HG02798 (cell line): ENCODE data around the gene R3HDM1.
"Not testable (repeated sequence)": the region's sequence is repeated elsewhere in the genome, so short reads cannot be mapped to it uniquely, and the experiment has no call there.

Source experiments
- ATAC-seq: cut with Tn5 transposase; IDR thresholded peaks from one replicate; pipeline ENCODE4 v1.9.1; 2021; ENCODE audit warnings: mild to moderate bottlenecking; ENCODE audit not compliant: unreplicated experiment, poor library complexity

R3HDM1 gene

DNA sequence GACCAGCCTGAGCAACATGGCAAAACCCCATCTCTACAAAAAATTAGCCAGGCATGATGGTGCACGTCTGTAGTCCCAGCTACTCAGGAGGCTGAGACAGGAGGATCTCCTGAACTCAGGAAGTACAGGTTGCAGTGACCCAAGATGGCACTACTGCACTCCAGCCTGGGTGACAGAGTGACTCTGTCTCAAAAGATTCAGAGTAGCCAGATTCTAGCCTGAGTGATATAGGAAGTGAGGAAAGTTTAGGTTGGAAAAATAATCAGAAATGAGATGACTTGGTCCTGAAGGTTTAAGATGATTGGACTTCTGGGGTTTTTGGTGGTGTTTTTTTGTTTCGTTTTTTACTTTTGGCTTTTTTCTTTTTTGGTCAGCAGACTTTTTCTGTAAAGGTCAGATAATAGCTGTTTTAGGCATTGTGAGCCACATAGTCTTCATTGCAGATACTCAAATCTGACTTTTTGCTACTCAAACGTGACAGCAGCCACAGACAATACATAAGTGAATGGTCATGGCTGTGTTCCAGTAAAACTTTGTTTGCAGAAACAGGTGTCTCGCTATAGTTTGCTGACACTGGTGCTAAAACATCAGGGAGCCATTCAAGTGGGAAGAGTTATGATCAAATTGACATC is 106.3 kb downstream of the R3HDM1 start:
- ATAC-seq: peak; percentile 73

DNA sequence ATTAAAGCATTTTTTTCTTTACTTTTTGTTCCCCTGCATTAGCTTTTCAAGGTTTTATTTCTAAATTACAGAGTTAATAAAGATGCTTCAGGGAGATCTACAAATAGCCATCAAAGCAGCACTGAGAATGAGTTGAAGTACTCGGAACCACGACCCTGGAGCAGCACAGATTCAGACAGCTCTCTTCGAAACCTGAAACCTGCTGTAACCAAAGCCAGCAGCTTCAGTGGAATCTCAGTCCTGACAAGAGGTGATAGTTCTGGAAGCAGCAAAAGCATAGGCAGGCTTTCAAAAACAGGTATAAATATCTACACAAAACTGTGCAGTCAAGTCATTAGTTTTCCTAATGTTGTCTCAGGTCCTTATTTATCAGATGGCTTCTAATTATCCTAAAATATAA is 107.5 kb downstream of the R3HDM1 start:
- ATAC-seq: no peak

DNA sequence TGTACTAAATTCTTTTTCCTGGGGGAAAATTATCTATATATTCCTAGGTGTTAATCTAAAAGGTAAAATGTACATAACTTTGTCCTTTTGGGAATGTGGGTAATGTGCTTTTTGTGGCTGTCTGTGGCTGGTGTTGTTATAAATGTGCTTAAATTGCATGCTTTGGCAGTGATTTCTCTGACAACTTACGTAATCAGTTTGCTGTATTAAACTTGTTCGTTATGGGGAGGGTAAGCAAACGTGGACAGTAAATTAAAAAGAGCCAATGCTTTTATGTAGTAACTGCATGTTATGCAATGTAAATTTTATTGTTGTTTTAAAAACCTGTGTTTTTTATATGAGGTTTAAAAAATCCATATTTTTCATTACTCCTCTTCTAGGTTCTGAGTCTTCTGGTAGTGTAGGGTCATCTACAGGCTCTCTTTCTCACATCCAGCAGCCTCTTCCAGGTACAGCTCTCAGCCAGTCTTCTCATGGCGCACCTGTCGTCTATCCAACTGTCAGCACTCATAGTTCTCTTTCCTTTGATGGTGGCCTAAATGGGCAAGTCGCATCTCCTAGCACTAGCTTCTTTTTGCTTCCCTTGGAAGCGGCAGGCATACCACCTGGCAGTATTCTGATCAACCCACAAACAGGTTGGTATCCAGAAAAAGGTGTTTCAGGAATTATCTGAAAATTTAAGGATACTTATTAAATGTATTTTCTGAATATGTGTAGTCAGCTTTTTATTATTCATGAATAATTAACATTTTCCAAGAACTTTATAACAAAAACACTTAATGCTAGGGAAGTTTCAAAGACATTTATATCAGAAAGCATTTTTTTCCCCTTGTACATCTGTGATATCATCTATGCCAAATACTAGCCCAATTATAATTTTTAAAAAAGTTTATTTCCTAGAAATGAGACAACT is 110.1 kb downstream of the R3HDM1 start:
- ATAC-seq: no peak

DNA sequence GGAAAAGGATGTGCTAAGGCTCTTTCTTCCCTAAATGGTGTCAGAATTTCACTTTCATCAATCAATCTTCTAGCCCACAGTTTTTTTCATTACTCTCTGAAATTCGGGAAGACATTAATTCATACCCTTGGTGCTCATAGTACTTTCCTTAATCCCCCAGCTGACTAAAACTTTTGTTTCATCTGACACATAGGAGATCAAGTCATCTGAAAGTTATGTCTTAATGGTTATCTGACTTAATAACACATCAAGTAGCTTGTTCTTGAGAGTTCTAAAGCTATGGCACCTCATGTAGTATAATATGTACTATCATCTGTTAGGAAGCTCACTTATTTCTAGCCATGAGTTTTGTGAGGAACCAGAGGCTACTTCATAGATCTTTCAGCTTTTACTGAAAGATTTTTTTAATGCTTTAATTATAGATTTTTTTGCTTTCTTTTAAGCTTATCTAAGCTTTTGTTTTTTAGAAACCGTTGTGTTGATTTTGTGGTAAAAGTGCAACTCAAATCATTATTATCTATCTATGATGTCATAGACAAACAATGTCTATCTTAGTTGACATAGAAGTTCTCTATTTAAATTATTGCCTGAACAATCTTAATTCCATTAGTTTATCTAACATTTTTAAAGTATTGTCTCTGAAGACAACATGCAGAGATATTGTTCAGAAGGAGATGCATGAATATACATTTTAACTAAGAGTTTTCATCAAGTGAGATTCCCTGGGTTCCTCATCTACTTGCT is 116.7 kb downstream of the R3HDM1 start:
- no peak for ATAC-seq

DNA sequence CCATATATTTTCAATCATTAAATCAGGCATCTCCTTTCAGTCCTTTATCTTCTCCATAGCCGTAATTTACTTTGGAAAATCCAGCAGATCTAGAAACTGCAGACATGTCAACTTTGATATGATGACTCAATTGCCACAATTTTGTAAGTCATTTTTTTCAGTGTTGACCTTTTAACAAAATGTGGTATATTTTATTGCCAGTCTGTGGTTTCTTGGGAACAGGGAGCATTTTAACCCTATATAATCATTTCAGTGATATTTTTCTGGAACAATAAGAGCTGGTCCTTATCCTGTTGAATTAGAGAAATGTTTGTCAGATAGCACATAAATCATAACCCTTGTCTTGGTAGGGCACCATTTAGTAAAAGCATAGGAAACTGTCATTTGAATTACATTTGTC is 119.4 kb downstream of the R3HDM1 start:
- no peak for ATAC-seq

DNA sequence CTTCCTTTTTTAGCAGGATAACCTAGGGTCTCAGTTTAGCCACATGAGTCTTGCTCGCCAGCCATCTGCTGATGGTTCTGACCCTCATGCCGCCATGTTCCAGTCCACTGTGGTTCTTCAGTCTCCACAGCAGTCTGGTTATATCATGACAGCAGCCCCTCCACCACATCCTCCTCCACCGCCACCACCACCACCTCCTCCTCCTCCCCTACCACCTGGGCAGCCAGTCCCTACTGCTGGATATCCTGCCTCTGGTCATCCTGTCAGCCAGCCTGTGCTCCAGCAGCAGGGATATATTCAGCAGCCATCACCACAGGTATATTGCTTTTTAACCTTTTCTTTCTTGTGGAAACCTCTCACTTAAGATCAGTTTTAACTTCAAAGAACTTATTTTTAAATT is 120.4 kb downstream of the R3HDM1 start:
- no peak for ATAC-seq

DNA sequence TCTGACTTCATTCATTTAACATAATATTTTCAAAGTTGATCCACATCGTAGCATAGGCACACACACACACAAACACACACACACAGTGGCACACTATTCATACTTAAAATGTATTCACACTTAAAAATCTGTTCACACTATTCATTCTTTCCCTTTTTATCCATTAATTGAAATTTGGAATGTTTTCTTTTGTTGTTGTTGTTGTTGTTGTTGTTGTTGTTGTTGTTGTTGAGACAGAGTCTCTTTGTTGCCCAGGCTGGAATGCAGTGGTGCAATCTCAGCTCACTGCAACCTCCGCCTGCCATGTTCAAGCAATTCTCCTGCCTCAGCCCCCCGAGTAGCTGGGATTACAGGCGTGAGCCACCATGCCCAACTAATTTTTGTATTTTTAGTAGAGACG is 123.0 kb downstream of the R3HDM1 start:
- ATAC-seq: not testable (repeated sequence)

DNA sequence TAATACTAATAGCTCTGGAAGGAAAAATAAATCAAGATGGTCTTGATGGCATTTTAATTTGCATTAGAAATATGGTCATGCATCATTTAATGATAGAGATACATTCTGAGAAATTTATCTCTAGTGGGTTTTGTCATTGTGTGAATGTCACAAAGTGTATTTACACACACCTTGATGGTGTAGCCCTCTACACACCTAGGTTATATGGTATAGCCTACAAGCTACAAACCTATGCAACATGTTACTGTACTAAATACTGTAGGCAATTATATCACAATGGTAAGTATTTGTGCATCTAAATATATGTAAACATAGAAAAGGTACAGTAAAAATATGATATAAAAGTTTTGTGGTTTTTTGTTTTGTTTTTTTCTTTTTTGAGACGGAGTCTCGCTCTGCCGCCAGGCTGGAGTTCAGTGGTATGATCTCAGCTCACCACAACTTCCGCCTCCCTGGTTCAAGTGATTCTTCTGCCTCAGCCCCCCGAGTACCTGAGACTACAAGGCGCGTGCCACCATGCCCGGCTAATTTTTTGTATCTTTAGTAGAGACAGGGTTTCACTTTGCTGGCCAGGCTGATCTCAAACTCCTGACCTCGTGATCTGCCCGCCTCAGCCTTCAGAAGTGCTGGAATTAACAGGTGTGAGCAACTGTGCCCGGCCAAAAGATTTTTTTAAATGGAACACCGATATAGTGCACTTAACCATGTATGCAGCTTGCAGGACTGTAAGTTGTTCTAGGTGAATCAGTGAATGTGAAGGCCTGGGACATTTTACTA is 126.7 kb downstream of the R3HDM1 start:
- ATAC-seq: no peak

DNA sequence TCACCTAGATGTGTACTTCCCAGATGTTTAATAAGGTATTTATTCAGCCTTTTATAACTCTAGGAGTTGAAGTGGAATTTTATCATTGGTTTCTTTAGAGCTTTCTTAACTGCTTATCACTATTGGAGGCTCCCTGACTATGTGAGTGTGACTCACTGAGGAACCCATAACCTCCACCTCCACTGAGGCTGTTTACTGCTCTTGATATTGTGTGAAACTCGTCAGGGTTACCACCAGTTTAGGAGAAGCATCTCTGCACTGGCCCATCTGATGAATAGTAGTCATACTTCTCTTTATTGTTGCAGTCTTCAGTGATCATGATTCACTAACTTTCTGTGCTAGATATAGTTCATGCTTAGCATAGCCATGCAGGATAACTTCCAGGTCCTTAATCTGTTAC is 130.8 kb downstream of the R3HDM1 start:
- no peak for ATAC-seq

DNA sequence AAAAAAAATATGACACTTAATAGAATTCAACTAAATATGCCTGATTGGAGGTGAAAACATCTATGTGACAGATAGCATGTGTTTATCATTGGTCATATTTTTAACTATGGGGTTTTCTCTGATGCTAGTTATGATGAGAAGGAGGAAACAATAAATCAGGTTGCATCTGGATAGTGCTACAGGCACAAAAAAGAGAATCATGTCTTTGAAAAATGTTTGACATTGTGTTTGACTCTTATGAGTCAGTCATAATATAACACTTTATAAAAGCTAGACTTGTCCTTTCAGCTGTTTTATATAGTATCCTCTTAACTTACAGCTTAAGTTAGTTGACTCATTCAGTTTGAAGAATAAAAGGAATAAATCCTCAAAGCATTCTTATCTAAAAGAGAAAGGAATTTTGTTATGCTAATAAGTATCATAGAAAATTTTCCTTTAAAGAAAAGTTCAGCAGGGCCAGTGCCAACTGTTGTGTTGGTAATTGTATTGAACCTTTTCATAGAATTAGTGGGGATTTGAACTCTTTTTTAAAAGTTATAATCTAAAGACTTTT is 131.9 kb downstream of the R3HDM1 start:
- ATAC-seq: no peak

DNA sequence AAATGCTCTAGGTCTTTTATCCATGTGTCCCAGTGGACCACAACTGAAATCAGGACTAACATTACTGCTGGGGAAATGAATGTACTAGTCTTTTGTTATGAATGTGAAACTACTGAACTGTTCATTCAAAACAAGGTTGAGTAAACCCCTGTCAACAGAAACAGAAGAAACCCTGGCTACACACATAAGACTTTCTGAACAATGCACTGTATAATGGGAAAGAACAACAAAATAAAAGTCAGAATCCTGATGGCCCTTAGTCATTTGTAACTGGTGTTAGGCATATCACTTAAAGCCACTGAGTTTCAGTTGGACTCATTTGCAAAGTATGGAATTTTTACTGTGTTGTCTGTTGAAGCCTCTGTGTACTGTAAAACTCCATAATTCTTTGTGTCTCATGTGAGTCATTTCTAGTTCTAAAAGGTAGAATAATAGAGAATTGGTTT is 133.4 kb downstream of the R3HDM1 start:
- peak; percentile 83 for ATAC-seq

DNA sequence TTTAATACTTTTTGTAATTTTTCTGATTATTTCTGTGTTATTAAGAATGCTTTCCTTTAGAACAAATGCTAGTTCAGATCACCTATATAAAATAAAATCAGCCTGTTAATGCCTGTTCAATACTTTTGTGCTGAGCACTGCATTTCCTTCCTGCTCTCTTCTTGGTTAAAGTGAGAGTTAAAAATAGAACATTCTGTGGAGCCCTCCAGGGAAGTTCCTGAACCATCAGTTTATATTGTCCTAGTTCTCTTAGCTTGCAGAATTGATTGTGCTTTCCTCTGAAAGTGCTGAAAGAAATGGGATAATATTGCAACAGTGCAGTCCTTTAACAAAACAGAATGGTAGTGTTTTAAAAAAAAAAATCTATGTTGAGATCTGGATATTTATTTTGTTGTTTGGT is 135.8 kb downstream of the R3HDM1 start:
- no peak for ATAC-seq

DNA sequence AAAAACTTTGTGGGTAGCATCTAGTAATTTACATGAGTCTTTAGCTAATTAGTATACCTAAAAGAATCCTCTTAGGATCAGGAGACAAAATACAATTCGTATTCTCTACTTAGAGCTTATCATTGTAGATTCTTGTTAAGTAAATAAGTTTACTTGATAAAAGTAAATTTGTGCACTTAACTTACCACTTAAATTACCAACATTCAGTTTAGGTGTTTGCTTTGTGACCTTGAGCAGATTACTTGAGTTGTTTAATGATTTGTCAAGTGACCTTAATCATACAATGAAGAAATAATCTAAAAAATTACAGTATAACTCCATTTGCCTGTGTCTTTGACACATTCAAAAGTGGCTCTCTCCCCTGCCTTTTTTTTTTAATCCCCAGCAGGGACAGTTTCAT is 143.2 kb downstream of the R3HDM1 start:
- ATAC-seq: no peak

DNA sequence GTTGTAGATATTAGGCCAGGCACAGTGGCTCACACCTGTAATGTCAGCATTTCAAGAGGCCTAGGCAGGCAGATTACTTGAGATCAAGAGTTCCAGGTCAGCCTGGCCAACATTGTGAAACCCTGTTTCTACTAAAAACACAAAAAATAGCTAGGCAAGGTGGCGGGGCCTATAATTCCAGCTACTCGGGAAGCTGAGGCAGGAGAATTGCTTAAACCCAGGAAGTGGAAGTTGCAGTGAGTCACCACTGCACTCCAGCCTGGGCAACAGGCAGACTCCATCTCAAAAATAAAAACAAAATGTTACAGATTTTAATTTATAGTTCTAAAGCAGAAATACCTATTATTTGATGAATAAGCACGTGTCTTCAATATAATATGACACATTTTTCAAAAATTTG is 144.7 kb downstream of the R3HDM1 start:
- no peak for ATAC-seq

DNA sequence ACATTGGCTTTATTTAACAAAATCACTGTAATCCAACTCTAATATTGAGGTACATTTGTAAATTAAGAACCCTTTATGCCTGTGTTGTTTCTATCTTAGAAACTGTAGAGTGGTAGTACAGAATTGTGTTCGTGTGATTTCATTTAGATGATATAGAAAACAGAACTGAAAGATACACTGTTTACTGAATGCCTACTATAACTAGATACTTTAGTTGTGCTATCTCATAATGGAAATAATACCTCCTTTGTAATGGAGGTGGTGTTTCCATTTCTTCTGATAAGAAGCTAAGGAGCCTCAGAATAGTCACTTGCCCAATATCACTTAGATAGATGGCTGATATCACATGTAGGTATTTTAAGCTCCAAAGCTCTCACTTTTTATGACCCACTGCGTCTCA is 147.8 kb downstream of the R3HDM1 start:
- no peak for ATAC-seq

DNA sequence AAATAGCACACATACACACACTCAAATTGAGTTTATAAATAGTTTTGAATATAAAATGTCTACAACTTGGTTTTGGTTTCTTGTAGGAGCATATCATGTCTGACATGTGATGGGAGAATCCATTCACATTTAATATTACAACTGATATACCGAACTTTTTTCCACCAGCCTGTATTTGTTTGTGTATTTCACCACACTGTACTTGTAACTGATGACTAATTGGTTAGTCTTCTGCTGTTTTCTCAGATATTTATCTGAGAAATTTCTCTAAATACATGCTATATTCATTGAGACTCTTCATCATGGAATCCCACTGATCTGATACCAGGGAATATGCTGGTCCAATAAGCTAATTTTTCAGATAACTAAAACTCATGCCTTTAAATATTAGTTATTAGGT is 154.1 kb downstream of the R3HDM1 start:
- no peak for ATAC-seq

DNA sequence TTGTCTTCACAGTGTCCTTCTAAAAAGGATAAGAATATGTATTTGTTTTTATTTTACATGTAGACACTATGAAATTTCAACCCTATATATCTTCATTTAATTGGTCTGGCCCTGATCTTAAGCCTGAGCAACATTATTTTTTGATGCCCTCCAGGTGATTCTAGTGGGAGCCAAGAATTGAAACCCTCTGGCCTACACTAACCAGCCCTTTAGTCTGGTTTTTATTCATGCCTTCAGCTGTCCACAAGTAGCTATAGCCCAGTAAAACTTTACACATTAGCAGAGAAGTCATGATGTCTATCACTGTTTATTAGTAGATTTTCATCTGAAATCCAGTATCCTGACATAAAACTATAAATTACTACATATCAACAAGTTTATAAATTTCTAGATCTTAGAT is 157.7 kb downstream of the R3HDM1 start:
- ATAC-seq: peak; percentile 38

DNA sequence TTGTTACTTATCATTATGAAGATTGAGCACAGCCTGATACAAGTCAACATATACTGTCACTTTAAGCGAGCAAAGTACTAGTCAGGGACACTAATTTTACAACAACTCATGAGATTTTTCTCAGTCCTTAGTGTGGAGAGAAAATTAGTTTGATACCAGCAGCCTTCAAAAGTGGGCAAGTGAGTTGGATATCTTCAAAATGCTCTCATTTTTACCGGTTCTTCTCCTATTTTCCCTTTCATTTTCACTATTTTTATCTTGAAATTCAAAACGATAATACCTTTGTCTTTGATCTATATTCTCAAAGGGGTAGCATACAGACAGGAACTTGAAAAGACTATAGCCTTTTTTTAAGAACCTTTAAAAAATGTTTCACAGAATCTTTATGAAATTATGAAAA is 158.4 kb downstream of the R3HDM1 start:
- no peak for ATAC-seq

DNA sequence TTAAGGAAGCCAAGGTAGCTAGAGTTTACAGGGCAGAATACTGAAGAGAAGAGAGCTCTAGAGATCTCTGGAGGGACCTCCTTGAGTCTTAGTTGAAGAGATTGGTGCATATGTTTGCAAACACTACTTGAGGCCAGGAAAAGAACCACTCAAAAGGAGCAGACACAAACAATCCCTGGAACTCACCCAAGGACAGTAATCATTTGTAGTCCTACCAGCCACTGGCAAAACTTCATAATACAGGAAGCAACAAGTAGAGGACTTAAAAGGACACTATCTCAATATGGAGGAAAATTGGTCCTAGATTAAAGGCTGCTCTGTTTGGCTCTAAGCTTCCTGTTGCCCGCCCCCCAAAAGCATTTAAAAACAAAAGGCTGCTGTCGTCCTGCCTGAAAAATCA is 163.4 kb downstream of the R3HDM1 start:
- no peak for ATAC-seq

DNA sequence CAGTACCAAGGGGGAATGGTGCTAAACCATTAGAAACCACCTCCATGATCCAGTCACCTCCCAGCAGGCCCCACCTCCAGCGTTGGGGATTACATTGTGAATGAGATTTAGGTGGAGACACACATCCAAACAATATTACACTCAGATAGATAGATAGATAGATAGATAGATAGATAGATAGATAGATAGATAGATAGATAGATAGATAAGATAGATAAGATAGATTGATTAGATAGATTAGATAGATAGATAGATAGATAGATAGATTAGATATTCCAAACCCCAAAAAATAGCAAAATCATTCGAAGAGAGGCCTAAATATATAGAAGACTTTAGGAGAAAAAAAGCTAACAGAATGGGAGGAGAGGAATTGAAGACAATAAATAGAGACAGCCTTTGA is 167.6 kb downstream of the R3HDM1 start:
- ATAC-seq: no peak
